ENCODE data around the gene ANKS1B.

ANKS1B gene

DNA sequence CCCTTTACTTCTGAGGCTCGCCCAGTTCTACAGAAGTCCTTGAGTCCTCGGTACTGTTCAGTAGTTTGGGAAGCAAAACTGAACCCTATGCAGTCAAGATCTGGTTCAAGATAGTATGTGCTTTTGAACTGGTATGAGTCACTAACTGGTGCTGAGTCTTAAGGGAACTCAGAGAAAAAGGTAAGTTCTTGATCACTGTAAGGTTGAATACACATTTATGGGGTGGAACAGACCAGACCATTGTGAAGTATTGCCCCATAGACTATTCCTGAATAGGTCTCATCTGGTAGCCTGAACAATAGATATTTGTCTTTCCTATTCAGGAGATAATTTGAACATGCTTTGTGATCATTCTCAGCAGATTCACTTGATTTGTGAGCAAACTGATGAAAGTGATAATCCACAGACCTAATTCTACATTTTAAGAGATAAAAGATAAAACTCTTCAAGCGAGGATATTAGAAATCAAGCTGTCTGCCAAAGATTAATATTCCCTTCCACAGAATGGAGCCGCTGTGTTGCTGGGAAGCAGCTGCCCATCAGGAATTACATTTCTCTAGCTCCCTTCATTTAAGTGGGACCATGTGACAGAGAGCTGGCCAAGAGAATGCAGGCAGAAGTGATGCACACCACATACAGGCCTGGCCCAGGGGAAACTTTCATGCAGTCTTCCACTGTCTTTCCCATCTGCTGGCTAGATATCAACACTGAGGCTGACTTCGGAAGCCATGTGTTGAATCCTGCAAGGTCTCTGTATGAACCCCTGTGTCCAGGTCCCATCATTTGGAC lies 707.0 kb downstream of the ANKS1B start:
- no peak overlapping the region for H3K9ac ChIP-seq (ENCODE audit: low read length)
- H4K20me1 ChIP-seq (ENCODE audit: insufficient read depth, low read length), result no peaks in the 10 kb centered on the region
- H3K4me1 ChIP-seq (ENCODE audit: insufficient read depth, low read length, severe bottlenecking), result no peaks in the 10 kb centered on the region
- TF ChIP-seq, protein P1, sequence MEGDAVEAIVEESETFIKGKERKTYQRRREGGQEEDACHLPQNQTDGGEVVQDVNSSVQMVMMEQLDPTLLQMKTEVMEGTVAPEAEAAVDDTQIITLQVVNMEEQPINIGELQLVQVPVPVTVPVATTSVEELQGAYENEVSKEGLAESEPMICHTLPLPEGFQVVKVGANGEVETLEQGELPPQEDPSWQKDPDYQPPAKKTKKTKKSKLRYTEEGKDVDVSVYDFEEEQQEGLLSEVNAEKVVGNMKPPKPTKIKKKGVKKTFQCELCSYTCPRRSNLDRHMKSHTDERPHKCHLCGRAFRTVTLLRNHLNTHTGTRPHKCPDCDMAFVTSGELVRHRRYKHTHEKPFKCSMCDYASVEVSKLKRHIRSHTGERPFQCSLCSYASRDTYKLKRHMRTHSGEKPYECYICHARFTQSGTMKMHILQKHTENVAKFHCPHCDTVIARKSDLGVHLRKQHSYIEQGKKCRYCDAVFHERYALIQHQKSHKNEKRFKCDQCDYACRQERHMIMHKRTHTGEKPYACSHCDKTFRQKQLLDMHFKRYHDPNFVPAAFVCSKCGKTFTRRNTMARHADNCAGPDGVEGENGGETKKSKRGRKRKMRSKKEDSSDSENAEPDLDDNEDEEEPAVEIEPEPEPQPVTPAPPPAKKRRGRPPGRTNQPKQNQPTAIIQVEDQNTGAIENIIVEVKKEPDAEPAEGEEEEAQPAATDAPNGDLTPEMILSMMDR (IDR thresholded peaks at IDR 0.05; ENCODE audit: low read length), result no peak
- TF ChIP-seq EZH2 (IDR thresholded peaks at IDR 0.05; ENCODE audit: borderline replicate concordance, low read length), result no peak
- no peaks in the 10 kb centered on the region for H3K9me3 ChIP-seq (ENCODE audit: low read length)
- H3F3A ChIP-seq (ENCODE audit: insufficient read depth, low read length), result no peaks in the 10 kb centered on the region
- H2AFZ ChIP-seq (ENCODE audit: low read length), result no peak overlapping the region
- no peak overlapping the region for H3K4me2 ChIP-seq (ENCODE audit: low read length)
- no peak overlapping the region for H3K27ac ChIP-seq (ENCODE audit: low read depth, low read length, poor library complexity, severe bottlenecking)
- no peaks in the 10 kb centered on the region for H3K79me2 ChIP-seq (ENCODE audit: insufficient read depth, low read length)
- H3K4me3 ChIP-seq (ENCODE audit: low read depth, low read length, poor library complexity, severe bottlenecking), result no peak overlapping the region
- H3K36me3 ChIP-seq (ENCODE audit: insufficient read depth, low read length), result no peaks in the 10 kb centered on the region
- H3K27me3 ChIP-seq (ENCODE audit: insufficient read depth, low read length), result no peaks in the 10 kb centered on the region
- H3K9me2 ChIP-seq (ENCODE audit: low read depth, low read length), result no peaks in the 10 kb centered on the region

- Histone ChIP-seq H3K27ac (ENCODE audit: low read depth, low read length, poor library complexity, severe bottlenecking) (no peak overlapping the region), H3K9me3 (ENCODE audit: low read length) (no peaks in the 10 kb centered on the region), H3F3A (ENCODE audit: insufficient read depth, low read length) (no peaks in the 10 kb centered on the region), H3K9ac (ENCODE audit: low read length) (no peak overlapping the region), H4K20me1 (ENCODE audit: insufficient read depth, low read length) (no peaks in the 10 kb centered on the region), H3K4me2 (ENCODE audit: low read length) (no peak overlapping the region), H3K4me1 (ENCODE audit: insufficient read depth, low read length, severe bottlenecking) (no peaks in the 10 kb centered on the region), H3K36me3 (ENCODE audit: insufficient read depth, low read length) (no peaks in the 10 kb centered on the region), H3K79me2 (ENCODE audit: insufficient read depth, low read length) (no peaks in the 10 kb centered on the region), H3K4me3 (ENCODE audit: low read depth, low read length, poor library complexity, severe bottlenecking) (no peak overlapping the region), H3K27me3 (ENCODE audit: insufficient read depth, low read length) (no peaks in the 10 kb centered on the region), H2AFZ (ENCODE audit: low read length) (no peak overlapping the region), H3K9me2 (ENCODE audit: low read depth, low read length) (no peaks in the 10 kb centered on the region)
- TF ChIP-seq EZH2 (IDR thresholded peaks at IDR 0.05; ENCODE audit: borderline replicate concordance, low read length), result no peak
- TF ChIP-seq, protein P1 (IDR thresholded peaks at IDR 0.05; ENCODE audit: low read length), result no peak
These were observed 713.7 kb downstream of the ANKS1B start for GRCh38 chr12:99271071-99271470.

DNA sequence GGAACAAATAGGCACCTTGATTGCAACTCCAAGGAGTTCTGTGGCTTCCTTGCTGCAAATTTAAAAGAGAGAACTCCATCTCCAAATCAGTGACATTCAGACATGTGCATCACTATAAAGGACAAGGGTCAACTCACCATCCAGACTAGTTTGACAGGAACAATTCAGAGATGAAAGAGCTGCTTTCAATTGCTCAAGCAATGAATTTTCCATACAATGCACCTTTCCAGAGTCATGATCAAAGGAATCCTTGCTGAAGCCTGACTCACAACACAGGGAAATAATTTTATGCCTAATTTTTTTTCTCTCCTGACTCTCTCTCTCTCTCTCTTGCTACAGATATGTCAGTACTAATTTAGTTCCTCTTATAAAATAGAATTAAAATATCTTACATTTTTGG lies 717.7 kb downstream of the ANKS1B start:
- Histone ChIP-seq H3K4me3 (ENCODE audit: low read depth, low read length, poor library complexity, severe bottlenecking) (no peak overlapping the region), H3K79me2 (ENCODE audit: insufficient read depth, low read length) (no peaks in the 10 kb centered on the region), H3K27me3 (ENCODE audit: insufficient read depth, low read length) (no peaks in the 10 kb centered on the region), H3K9me2 (ENCODE audit: low read depth, low read length) (no peaks in the 10 kb centered on the region), H3K27ac (ENCODE audit: low read depth, low read length, poor library complexity, severe bottlenecking) (no peak overlapping the region), H3K4me1 (ENCODE audit: insufficient read depth, low read length, severe bottlenecking) (no peaks in the 10 kb centered on the region), H4K20me1 (ENCODE audit: insufficient read depth, low read length) (no peaks in the 10 kb centered on the region), H3K4me2 (ENCODE audit: low read length) (no peak overlapping the region), H2AFZ (ENCODE audit: low read length) (no peak overlapping the region), H3K36me3 (ENCODE audit: insufficient read depth, low read length) (no peaks in the 10 kb centered on the region), H3K9ac (ENCODE audit: low read length) (no peak overlapping the region), H3K9me3 (ENCODE audit: low read length) (no peaks in the 10 kb centered on the region), H3F3A (ENCODE audit: insufficient read depth, low read length) (no peaks in the 10 kb centered on the region)
- TF ChIP-seq EZH2 (IDR thresholded peaks at IDR 0.05; ENCODE audit: borderline replicate concordance, low read length), result no peak
- TF ChIP-seq, protein P1 (IDR thresholded peaks at IDR 0.05; ENCODE audit: low read length), result no peak

All from OCI-LY1 (cell line).